NCI-H187 treated with DMSO at 0.1 percent for 48 hours (cell line): ENCODE measurements around the gene OR52I2.

Experiments used
- DNase-seq: peaks from one replicate; lab custom pipeline; 2025; lab: John Stamatoyannopoulos, UW

The OR52I2 gene

GRCh38 chr11:4607781-4608666, 26.5 kb downstream of the OR52I2 start, which contains the start of gene TRIM68:
TRIM68 (minus strand) TSS chr11:4608231; CDS start chr11:4605504, 2,727 bp downstream.
- DNase-seq = no peak

- DNase-seq = no peak
These were observed 28.9 kb downstream of the OR52I2 start for GRCh38 chr11:4610258-4610935.

GRCh38 chr11:4611986-4612385, 30.4 kb downstream of the OR52I2 start:
- DNase-seq = no peak

GRCh38 chr11:4615856-4616444, 34.4 kb downstream of the OR52I2 start:
- no peak for DNase-seq

- no peak for DNase-seq
These were observed 38.0 kb downstream of the OR52I2 start for GRCh38 chr11:4619514-4619913.

- DNase-seq = peak; percentile 71
These were observed 44.9 kb downstream of the OR52I2 start for GRCh38 chr11:4626207-4627099.

GRCh38 chr11:4636136-4636535, 54.6 kb downstream of the OR52I2 start:
- no peak for DNase-seq

- peak; percentile 39 for DNase-seq
These were observed 55.6 kb downstream of the OR52I2 start, which contains the start of gene OR51D1 for GRCh38 chr11:4636962-4637661. OR51D1 (plus strand) TSS chr11:4637477; CDS start chr11:4639791, 2,314 bp downstream.

- DNase-seq = no peak
These were observed 56.1 kb downstream of the OR52I2 start for GRCh38 chr11:4637662-4638047.

- no peak for DNase-seq
These were observed 58.4 kb downstream of the OR52I2 start for GRCh38 chr11:4639931-4640330.

GRCh38 chr11:4641501-4641900, 60.0 kb downstream of the OR52I2 start:
- DNase-seq = no peak

GRCh38 chr11:4642043-4642442, 60.5 kb downstream of the OR52I2 start:
- no peak for DNase-seq
